ENCODE measurements around the gene RAD51B.

RAD51B gene

GRCh38 chr14:68409387-68409786, 589.8 kb downstream of the RAD51B start:
- DNase-seq (ENCODE audit: extremely low read depth, insufficient read length), result no peak
- Histone ChIP-seq H3K36me3 (ENCODE audit: control insufficient read depth, insufficient read depth, low read length) (no peaks in the 10 kb centered on the region), H3K27me3 (replicated peaks; ENCODE audit: control insufficient read depth, insufficient read depth, low read length) (no peaks in the 10 kb centered on the region), H3K4me3 (replicated peaks; ENCODE audit: low read depth, low read length) (no peak overlapping the region)
- no peak for TF ChIP-seq CTCF (IDR thresholded peaks at IDR 0.05; ENCODE audit: insufficient read depth, low read length, poor library complexity, severe bottlenecking)

DNA sequence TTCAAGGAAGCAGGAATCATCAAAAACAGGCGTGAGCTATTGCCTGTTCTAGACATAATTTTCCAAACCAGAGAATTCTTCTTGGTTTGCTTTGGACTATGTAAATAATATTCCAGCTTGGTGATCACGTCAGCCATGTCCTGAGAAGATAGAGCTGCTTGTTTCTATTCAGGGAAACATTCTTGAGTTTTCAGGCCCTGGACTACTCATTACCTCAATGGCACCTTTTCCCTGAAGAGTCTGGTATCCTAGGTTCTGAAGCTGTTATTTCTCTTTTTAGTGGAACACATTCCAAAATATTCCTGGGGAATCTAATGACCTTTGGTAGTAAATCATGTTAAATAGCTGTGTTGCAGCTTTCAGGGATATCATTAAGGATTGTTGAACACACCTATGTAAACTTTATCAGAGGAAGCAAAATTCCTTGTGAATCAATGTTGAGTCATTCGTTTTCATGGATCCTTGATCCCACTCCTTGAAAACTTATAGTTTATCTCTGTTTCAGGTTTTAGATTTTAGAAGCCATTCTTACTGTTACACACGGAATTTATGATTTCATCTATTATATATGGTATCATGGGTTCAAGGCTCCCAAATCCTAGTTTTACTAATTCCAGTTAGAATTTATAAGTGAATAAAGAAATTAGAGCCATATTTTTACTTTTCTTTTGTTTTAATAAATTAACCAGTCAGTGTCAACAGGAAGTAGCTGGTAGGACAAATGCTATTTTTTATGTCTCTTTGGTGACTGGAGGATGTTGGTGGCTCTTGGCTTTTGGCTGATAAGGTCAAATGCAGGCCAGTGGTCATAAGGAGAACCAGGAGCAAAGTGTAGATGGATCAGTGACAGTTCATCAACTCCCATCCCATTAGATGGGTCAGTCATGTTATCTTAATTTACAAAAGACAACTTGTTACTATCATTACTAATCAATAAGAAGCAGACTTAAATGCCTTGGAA, 593.2 kb downstream of the RAD51B start:
- Histone ChIP-seq H3K36me3 (ENCODE audit: control insufficient read depth, insufficient read depth, low read length) (no peaks in the 10 kb centered on the region), H3K27me3 (replicated peaks; ENCODE audit: control insufficient read depth, insufficient read depth, low read length) (no peaks in the 10 kb centered on the region), H3K4me3 (replicated peaks; ENCODE audit: low read depth, low read length) (no peak overlapping the region)
- TF ChIP-seq CTCF (IDR thresholded peaks at IDR 0.05; ENCODE audit: insufficient read depth, low read length, poor library complexity, severe bottlenecking), result no peak
- DNase-seq (ENCODE audit: extremely low read depth, insufficient read length), result no peak

- Histone ChIP-seq H3K27me3 (replicated peaks; ENCODE audit: control insufficient read depth, insufficient read depth, low read length) (no peaks in the 10 kb centered on the region), H3K4me3 (replicated peaks; ENCODE audit: low read depth, low read length) (no peak overlapping the region), H3K36me3 (ENCODE audit: control insufficient read depth, insufficient read depth, low read length) (no peaks in the 10 kb centered on the region)
- TF ChIP-seq CTCF (IDR thresholded peaks at IDR 0.05; ENCODE audit: insufficient read depth, low read length, poor library complexity, severe bottlenecking), result no peak
- no peak for DNase-seq (ENCODE audit: extremely low read depth, insufficient read length)
Measured at GRCh38 chr14:68413509-68413908, 593.9 kb downstream of the RAD51B start.

GRCh38 chr14:68414121-68414520, 594.5 kb downstream of the RAD51B start:
- H3K36me3 ChIP-seq (ENCODE audit: control insufficient read depth, insufficient read depth, low read length), result no peaks in the 10 kb centered on the region
- no peak for TF ChIP-seq CTCF (IDR thresholded peaks at IDR 0.05; ENCODE audit: insufficient read depth, low read length, poor library complexity, severe bottlenecking)
- no peaks in the 10 kb centered on the region for H3K27me3 ChIP-seq (replicated peaks; ENCODE audit: control insufficient read depth, insufficient read depth, low read length)
- no peak for DNase-seq (ENCODE audit: extremely low read depth, insufficient read length)
- H3K4me3 ChIP-seq (replicated peaks; ENCODE audit: low read depth, low read length), result no peak overlapping the region

GRCh38 chr14:68416171-68416570, 596.6 kb downstream of the RAD51B start:
- TF ChIP-seq CTCF (IDR thresholded peaks at IDR 0.05; ENCODE audit: insufficient read depth, low read length, poor library complexity, severe bottlenecking), result no peak
- Histone ChIP-seq H3K4me3 (replicated peaks; ENCODE audit: low read depth, low read length) (no peak overlapping the region), H3K36me3 (ENCODE audit: control insufficient read depth, insufficient read depth, low read length) (no peaks in the 10 kb centered on the region), H3K27me3 (replicated peaks; ENCODE audit: control insufficient read depth, insufficient read depth, low read length) (no peaks in the 10 kb centered on the region)
- DNase-seq (ENCODE audit: extremely low read depth, insufficient read length), result no peak
